Heart left ventricle (tissue), 13 donors: Measurements from ENCODE around the gene CCDC78.

Experiments used
- POLR2A ChIP-seq, 2 donors: fragments of 450-650 bp; IDR thresholded peaks; one replicate each; pipeline ENCODE4 v1.6.1; 2017; ENCODE audit warnings: antibody characterized with exemption in 2 of 2, mild to moderate bottlenecking in 2 of 2, moderate library complexity in 2 of 2
- TF ChIP-seq, protein P1 (sequence below), 12 donors: fragments of 200-600 bp; sonication (generic) in 4 of 12; IDR thresholded peaks; one replicate each; pipeline versions ENCODE4 v1.5.0 to v1.8.0; 2018 to 2022; ENCODE audit warnings: antibody characterized with exemption in 12 of 12, mild to moderate bottlenecking in 5 of 12
- donor health status: ischemic (EF 13 %, LVEDD 7.1; RV severe dilation, severe dysfunction).
- donor health status: DM: no; HTN: yes; CAD: no.
- donor health status: DM: no; HTN: no; CAD: no.
- donor health status: ischemic (EF 25% LVEDD 6.9; RV normal size, moderate dysfunction).
- donor health status: ischemic (EF 25% LVEDD 5.7; RV mildly dilated, moderate dysfunction).
- donor health status: ischemic (EF 35%, LVEDD 5.7; RV mildly dilated, moderate dysfunction).
- donor health status: nonischemic (EF 11% LVEDD 7.7; RV severe dilation, severe dysfunction).
- donor health status: DM: yes; HTN: yes; CAD: no.
- donor health status: PGD.
- donor health status: ischemic (EF 29% LVEDD 5.4; RV normal size, mild dysfunction).
- donor health status: nonischemic (EF 23%, LVEDD 6.1; RV moderate dilation, normal function).

DNA sequence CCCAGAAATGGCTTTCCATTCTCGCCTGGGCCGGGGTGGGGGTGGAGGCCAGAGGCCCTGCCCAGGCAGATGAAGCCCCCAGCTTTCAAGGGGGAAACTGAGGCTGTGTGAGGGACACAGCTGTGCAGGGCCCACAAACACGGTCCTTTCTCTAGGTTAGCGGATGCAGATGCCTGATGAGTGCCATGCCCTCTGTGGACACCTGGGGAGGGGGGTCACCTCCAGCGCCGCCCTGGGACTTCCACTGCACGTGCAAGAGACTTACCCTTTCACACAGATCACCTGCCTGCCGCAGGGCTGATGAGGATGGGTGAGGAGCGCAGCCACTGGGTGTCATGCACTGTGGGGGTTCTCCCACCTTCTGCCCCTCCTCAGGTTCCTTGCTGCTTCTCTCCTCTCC, 7.9 kb downstream of the CCDC78 start:
- TF ChIP-seq, protein P1, sequence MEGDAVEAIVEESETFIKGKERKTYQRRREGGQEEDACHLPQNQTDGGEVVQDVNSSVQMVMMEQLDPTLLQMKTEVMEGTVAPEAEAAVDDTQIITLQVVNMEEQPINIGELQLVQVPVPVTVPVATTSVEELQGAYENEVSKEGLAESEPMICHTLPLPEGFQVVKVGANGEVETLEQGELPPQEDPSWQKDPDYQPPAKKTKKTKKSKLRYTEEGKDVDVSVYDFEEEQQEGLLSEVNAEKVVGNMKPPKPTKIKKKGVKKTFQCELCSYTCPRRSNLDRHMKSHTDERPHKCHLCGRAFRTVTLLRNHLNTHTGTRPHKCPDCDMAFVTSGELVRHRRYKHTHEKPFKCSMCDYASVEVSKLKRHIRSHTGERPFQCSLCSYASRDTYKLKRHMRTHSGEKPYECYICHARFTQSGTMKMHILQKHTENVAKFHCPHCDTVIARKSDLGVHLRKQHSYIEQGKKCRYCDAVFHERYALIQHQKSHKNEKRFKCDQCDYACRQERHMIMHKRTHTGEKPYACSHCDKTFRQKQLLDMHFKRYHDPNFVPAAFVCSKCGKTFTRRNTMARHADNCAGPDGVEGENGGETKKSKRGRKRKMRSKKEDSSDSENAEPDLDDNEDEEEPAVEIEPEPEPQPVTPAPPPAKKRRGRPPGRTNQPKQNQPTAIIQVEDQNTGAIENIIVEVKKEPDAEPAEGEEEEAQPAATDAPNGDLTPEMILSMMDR (IDR thresholded peaks at IDR 0.05): no peak
- no peak for TF ChIP-seq POLR2A (IDR thresholded peaks at IDR 0.05)
